Stomach (tissue), 4 donors: ENCODE measurements around the gene IGFBP3.

ENCODE experiments used
- CTCF ChIP-seq, 7 experiments: fragments of 450-650 bp in 4 of 7; fragments of 200-600 bp in 3 of 7; sonication (generic) in 3 of 7; IDR thresholded peaks; one replicate each; pipeline ENCODE4 v1.5.1; 2016 to 2019; ENCODE audit warnings: antibody characterized with exemption in 7 of 7, control low read depth in 2 of 7, mild to moderate bottlenecking in 1 of 7
- EP300 ChIP-seq: sonication (generic); formaldehyde crosslinking; IDR thresholded peaks from one replicate; pipeline ENCODE4 v1.6.1; 2017; ENCODE audit warnings: antibody characterized with exemption

- TF ChIP-seq EP300 (no peak), CTCF (IDR thresholded peaks at IDR 0.05) (no peak)
These were observed 19.9 kb upstream of the IGFBP3 start for GRCh38 chr7:45940939-45941338.
